Right ventricle myocardium superior (tissue), 1 donor: ENCODE results near the gene LRMDA. TPM values are rescaled to one million over a fixed set of nuclear protein-coding genes. Genes with fewer than 3 reads are reported as not detected.
A peak's percentile ranks its signal among the peaks of the same experiment; 100 is the strongest.

Experiments
- ATAC-seq: fragments of 200-7000 bp; cut with Tn5 transposase; one replicate; pipeline ENCODE4 v1.9.1; 2020; ENCODE audit warnings: mild to moderate bottlenecking; ENCODE audit not compliant: poor library complexity
- DNase-seq: peaks from one replicate; pipeline ENCODE4 v3.0.0-alpha.2; 2020
- intact Hi-C: fragments of 100-400 bp; cut with DNase I; formaldehyde crosslinking; loops from one replicate; pipeline ENCODE4 v1.11.2; 2022
- total RNA-seq: library from RNA; stranded (reverse); fragmentation: NEBNext Ultra II Directional; extraction: Animal tissue kit (Norgen Biotek cat#: 25700); gene quantifications from one replicate; pipeline ENCODE4 v1.2.1, GENCODE V29; 2021
- donor health status: DM: no; HTN: yes; CAD: no; lungs with severe emphysema.

Gene LRMDA
- total RNA-seq, 1 donor from 2014 or later: 26.3 TPM

- no peak for ATAC-seq
- no peak for DNase-seq
- intact Hi-C loops: no loop called here
These were observed 463.8 kb downstream of the LRMDA start for GRCh38 chr10:75895259-75895658.

- DNase-seq (no peak), ATAC-seq (no peak)
- intact Hi-C loops: no loop called here
These were observed 468.5 kb downstream of the LRMDA start for GRCh38 chr10:75899816-75900390.

DNA sequence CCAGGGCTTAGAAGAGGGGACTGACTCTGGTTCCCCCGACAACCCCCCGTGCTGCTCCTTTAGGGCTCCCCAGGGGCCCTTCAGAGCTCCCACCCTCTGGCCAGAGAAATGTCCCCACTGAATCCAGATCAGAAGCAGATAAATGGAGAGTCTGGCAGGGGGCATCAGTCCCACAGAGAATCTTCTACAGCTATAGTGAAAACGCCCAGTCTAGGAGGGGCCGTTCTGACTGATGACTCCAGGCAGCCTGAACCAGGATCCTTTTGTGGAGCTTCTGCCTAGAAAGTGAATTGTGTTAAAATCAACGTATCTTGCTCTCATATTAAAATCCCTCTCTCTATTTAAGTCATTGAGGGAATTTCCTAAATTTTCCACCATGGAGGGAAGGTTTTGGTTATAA is 471.4 kb downstream of the LRMDA start:
- intact Hi-C loops: no loop called here
- DNase-seq (no peak), ATAC-seq (no peak)

- ATAC-seq (peak; percentile 31), DNase-seq (no peak)
- intact Hi-C loops: no loop called here
These were observed 473.3 kb downstream of the LRMDA start for GRCh38 chr10:75904499-75905283.

GRCh38 chr10:75905490-75905889 is 474.1 kb downstream of the LRMDA start:
- intact Hi-C loops: no loop called here
- ATAC-seq: no peak

GRCh38 chr10:75910032-75910431 is 478.6 kb downstream of the LRMDA start:
- ATAC-seq (no peak), DNase-seq (no peak)
- intact Hi-C loops: loop anchor here (10.0 kb wide), 1 partner anchor 515 kb away; no protein-coding TSS in a partner anchor

More at GRCh38 chr10:75905490-75905889, 474.1 kb downstream of the LRMDA start:
- no peak for DNase-seq

DNA sequence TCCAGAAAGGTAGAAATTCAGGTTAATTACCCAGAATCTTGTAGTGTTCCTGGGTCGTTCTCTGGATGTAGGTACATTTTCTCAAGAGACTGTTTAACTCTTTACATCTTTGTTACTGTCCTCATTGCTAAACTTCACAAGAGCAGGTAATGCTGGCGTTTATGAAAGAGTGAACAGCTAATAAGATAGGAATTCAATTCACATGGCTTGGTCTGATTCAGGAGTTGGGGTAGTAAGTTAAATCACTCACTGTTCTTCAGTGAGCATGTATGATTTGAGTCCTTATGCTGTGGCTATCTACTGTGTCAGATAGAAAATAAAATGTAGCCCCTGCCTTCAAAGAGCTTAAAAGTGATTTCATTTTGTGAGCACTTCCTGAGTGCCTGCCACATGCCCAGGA is 480.0 kb downstream of the LRMDA start:
- no peak for DNase-seq
- intact Hi-C loops: loop anchor here (10.0 kb wide), 1 partner anchor 517 kb away; no protein-coding TSS in a partner anchor
- no peak for ATAC-seq

- no peak for DNase-seq
- intact Hi-C loops: loop anchor here (10.0 kb wide), 1 partner anchor 522 kb away; no protein-coding TSS in a partner anchor
- no peak for ATAC-seq
These were observed 485.5 kb downstream of the LRMDA start for GRCh38 chr10:75916906-75917305.

DNA sequence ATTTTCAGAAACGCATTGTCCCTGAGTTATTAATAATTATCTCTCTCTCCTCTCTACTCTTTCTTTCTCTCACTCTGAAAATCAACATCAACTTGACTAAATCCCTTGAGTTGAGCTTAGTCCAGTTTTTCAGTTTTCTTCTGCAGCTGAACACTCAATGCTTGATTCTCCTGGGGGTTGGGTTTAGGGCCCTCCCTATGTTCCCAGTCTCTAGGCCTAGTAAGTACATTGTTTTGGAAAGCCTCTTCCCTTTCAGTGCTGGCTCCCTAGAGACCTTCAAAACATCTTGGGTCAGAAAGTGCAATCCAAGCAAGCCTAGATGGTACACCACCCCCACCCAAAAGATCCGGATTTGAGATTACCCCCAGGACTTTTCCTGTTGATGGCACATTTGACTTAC is 488.5 kb downstream of the LRMDA start:
- DNase-seq: no peak
- peak; percentile 72 for ATAC-seq
- intact Hi-C loops: loop anchor here (10.0 kb wide), 1 partner anchor 525 kb away; no protein-coding TSS in a partner anchor

DNA sequence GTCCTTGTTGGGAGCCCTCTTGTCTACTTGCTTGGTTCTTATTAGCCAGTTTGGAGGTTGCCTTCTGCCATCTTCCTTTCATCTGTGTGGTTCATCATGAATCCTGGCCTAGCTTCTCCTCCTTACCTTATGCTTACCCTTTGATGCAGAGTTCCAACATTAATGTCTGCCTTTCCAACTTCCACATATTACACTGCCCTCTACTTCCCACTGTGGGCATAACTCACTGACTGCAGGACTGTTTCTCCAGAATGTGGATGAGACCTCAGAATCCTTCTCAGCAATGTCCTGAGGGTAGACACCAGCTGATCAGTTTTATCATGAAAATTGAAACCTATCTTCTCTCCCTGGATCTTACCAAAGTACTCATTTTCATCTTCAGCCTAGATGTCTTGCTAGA is 491.0 kb downstream of the LRMDA start:
- ATAC-seq: no peak
- intact Hi-C loops: no loop called here
- no peak for DNase-seq

DNA sequence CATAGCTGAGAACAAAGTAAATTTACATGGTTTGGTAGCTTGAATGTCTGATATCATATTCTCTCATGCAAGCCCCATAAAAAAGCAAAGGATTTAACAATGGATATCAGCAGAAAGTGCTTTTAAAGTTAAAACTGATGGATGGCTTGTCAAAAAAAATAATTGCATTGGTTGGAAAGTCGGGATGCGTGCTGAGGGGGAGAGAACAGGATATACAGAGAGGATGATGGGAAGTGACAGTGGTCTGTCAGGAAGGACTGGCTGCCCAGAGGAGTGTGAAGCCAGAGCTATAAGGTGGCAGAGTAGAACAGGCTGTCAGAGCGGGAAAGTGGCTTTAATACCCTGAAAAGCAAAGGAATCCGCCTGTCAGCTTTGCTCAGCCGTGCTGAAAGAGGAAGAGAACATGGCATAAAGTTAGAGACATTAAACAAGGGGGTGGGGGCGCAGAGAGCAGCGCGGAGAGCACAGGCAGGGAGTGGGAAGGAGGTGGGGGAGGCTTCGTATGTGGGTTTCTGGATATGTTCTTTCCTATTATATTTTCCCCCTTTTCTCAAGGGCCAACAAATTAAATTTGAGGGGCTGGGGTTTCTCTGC is 493.0 kb downstream of the LRMDA start:
- DNase-seq (no peak), ATAC-seq (no peak)
- intact Hi-C loops: no loop called here

DNA sequence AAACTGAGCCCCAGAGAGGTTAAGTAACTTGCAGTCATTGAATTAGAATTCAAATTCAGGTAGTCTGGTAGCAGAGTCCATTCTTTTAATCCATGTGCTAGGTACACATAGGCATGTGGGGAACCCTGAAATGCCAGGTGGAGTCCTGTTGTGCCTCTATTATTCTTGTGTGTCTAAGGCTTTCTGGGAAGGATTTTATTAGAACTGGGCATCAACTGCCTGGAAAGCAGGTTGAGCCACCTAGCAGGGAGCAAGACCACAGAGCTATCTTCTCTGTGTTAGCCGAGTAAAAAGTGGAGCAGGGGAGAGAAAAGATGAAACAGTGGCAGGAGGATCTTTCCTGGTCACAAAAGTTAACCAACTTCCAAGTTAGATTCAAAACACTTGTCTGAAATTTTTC is 494.6 kb downstream of the LRMDA start:
- ATAC-seq (no peak), DNase-seq (no peak)
- intact Hi-C loops: no loop called here

DNA sequence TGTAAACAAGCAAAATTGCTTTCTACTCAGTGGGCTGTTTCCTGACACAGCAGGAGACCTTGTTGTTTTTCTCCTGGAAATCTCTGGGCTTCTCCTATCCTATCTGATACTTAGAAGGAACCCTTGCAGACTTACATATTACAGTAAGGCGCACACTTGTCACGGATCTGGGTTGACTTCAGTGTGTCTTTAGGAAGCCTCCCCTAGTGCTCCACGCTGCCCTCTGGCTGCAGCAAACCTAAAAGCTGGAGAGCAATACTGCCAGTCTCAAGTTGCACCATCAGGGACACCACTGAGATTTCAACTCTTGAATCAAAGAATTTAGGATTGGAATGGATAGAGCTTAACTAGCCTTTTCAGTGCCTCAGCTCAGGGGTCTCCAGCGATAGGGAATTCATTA is 495.3 kb downstream of the LRMDA start:
- ATAC-seq: no peak
- DNase-seq: no peak
- intact Hi-C loops: no loop called here

DNA sequence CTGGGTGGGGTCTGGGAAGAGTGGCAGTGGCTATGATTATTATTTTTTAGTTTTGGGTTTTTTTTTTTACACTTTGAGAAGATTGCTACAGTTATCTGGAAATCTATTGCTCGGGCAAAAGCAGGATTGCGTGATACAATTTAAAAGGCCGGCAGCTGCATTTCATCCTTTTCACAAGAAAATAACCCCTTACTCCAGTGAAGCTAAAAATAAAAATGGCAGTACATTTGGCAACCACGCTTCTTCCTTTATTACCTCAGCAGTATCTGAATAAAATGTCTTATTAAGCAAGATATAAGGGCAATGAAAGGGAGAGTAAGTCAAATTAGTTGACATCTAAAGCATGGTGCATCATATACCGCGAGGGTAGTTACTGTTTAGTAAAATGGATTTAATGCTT is 496.8 kb downstream of the LRMDA start:
- intact Hi-C loops: no loop called here
- ATAC-seq (no peak), DNase-seq (no peak)

DNA sequence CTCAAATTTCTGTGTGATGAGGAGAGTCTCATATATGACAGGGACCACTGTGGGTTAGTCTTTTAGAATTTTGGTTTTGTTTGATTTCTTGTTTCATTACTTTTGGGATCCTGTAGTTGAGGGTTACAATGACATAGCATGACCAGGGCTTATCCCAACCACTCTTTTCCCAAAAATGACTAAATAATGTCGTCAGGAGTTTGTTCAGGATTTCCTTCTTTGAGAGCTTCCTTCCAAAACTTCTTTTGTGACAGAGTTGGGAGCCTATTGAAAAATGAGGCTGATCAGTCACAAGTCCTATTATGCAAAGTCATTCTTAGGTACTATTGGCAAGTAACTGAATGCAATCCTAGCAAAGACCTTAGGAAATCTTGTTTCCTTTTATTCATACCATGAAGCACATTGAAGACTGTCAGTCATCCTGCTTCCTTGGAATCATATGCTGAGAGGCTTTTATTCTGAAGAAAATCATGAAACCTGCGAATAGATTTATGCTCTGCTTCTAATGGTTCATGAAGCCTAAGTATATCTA is 498.3 kb downstream of the LRMDA start:
- intact Hi-C loops: no loop called here
- no peak for DNase-seq
- no peak for ATAC-seq

GRCh38 chr10:75932921-75933320 is 501.5 kb downstream of the LRMDA start:
- DNase-seq (no peak), ATAC-seq (no peak)
- intact Hi-C loops: no loop called here

- no peak for ATAC-seq
- no peak for DNase-seq
- intact Hi-C loops: no loop called here
These were observed 503.8 kb downstream of the LRMDA start for GRCh38 chr10:75935240-75935639.

DNA sequence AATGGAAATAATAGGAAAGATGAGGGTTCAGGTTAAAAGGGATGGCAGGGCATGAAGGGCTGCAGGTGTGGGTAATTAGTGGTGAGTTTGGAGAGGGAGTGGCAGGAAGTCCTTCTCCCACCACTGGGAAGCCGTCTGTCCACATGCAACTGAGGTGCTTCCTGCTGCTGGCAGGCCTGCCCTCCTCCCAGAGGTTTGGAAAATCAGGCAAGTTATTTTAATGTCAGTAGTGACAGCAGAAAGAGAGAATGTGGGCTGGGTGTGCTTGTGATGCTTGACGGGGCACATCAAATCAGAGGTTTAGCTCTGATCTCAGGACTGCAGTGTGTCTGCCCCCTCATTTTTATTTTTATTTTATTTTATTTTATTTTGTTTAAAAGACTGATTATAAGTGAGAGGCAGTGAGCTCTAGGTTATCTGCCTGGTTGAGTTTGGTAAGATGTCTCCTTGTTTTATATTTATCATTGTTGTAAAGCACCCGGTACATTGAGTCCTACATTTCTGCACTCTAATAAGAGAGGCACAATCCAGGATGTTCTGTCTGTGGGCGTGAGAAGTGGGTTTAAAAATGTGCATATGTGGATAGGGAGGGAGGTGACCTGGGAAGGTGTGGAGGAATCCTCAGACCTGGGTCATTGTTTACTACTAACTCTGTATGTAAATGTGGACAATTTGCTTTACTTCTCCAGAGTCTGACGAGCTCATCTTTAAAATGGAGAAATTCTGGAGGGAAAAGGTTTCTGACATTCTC is 504.4 kb downstream of the LRMDA start:
- intact Hi-C loops: no loop called here
- DNase-seq: no peak
- ATAC-seq: no peak

GRCh38 chr10:75936841-75937240 is 505.4 kb downstream of the LRMDA start:
- no peak for ATAC-seq
- intact Hi-C loops: no loop called here
- no peak for DNase-seq
